Fibroblast of mammary gland (primary cell): ENCODE measurements around the gene COL27A1.

ENCODE experiments used
- DNase-seq: peaks from one replicate; pipeline ENCODE4 v3.0.0-alpha.2; 2010; ENCODE audit warnings: low read depth
- H3K4me3 ChIP-seq: 2 replicates; pipeline ENCODE4 v1.5.1; 2011; ENCODE audit warnings: low read depth, mild to moderate bottlenecking, low read length, moderate library complexity; ENCODE audit not compliant: control insufficient read depth
- CTCF ChIP-seq: conservative IDR thresholded peaks from 2 replicates; pipeline ENCODE4 v1.5.1; 2011; ENCODE audit warnings: low read depth, low read length, inconsistent platforms; ENCODE audit not compliant: control insufficient read depth, insufficient read depth

Gene COL27A1

GRCh38 chr9:114119242-114120191, 35.8 kb upstream of the COL27A1 start:
- TF ChIP-seq CTCF = no peak
- DNase-seq = no peak
- H3K4me3 ChIP-seq = no peak overlapping the region

GRCh38 chr9:114120192-114121014, 34.9 kb upstream of the COL27A1 start:
- TF ChIP-seq CTCF = no peak
- no peak for DNase-seq
- H3K4me3 ChIP-seq = no peak overlapping the region

- no peak for DNase-seq
- no peak for TF ChIP-seq CTCF
- no peak overlapping the region for H3K4me3 ChIP-seq
Measured at GRCh38 chr9:114121227-114122135, 33.9 kb upstream of the COL27A1 start.

- no peak overlapping the region for H3K4me3 ChIP-seq
- TF ChIP-seq CTCF = no peak
- DNase-seq = no peak
Measured at GRCh38 chr9:114122136-114123027, 33.0 kb upstream of the COL27A1 start.

- DNase-seq = no peak
- TF ChIP-seq CTCF = no peak
- H3K4me3 ChIP-seq = no peak overlapping the region
Measured at GRCh38 chr9:114123031-114123977, 32.0 kb upstream of the COL27A1 start.
